PC-3 (cell line): ENCODE data around the gene UGT1A8. TPM values are rescaled to one million over a fixed set of nuclear protein-coding genes. Genes with fewer than 3 reads are reported as not detected.

Experiments used
- ATAC-seq: fragments of 200-7000 bp; cut with Tn5 transposase; 2 replicates; pipeline ENCODE4 v1.9.1; 2020; ENCODE audit warnings: mild to moderate bottlenecking, moderate library complexity
- BruUV-seq: library from RNA; stranded (reverse); fragments of 400-500 nt; replicated peaks from 2 replicates; lab custom pipeline; 2021; lab: Mats Ljungman, UMichigan
- CTCF ChIA-PET: fragments of 300-600 bp; sonication (Branson Sonifier 250); formaldehyde crosslinking; loops from one replicate; lab custom pipeline; 2022; ENCODE audit warnings: antibody characterized with exemption; lab: Charles Lee
- POLR2A ChIA-PET: fragments of 300-600 bp; sonication (Branson Sonifier 250); formaldehyde crosslinking; loops from one replicate; lab custom pipeline; 2022; ENCODE audit warnings: antibody characterized with exemption; ENCODE audit not compliant: unreplicated experiment; lab: Charles Lee
- DNase-seq: peaks from one replicate; pipeline ENCODE4 v3.0.0-alpha.2; 2015
- H2AFZ ChIP-seq: fragments of 300-600 bp; sonication (generic); 2 replicates; pipeline ENCODE4 v1.6.0; 2016; ENCODE audit warnings: antibody characterized with exemption, low read length
- H3F3A ChIP-seq: fragments of 300-600 bp; sonication (generic); one replicate; pipeline ENCODE4 v1.6.0; 2017; ENCODE audit warnings: antibody characterized with exemption, low read length, control low read depth, mild to moderate bottlenecking; ENCODE audit not compliant: unreplicated experiment
- H3K27ac ChIP-seq: fragments of 300-600 bp; sonication (generic); 2 replicates; pipeline ENCODE4 v1.5.1; 2016; ENCODE audit warnings: mild to moderate bottlenecking, low read length
- H3K27me3 ChIP-seq: fragments of 300-600 bp; sonication (generic); 2 replicates; pipeline ENCODE4 v1.6.1; 2016; ENCODE audit warnings: low read length, mixed read lengths
- H3K36me3 ChIP-seq: fragments of 300-600 bp; sonication (generic); 2 replicates; pipeline ENCODE4 v1.6.1; 2016; ENCODE audit warnings: low read depth, mixed run types, low read length, mixed read lengths
- H3K4me1 ChIP-seq: fragments of 300-600 bp; sonication (generic); 2 replicates; pipeline ENCODE4 v1.5.1; 2016; ENCODE audit warnings: low read length; ENCODE audit not compliant: insufficient read depth
- H3K4me2 ChIP-seq: fragments of 300-600 bp; sonication (generic); 2 replicates; pipeline ENCODE4 v1.6.0; 2016; ENCODE audit warnings: low read length
- H3K4me3 ChIP-seq: fragments of 300-600 bp; sonication (generic); 2 replicates; pipeline ENCODE4 v1.5.1; 2016; ENCODE audit warnings: mild to moderate bottlenecking, low read length, mixed read lengths
- H3K79me2 ChIP-seq: fragments of 300-600 bp; sonication (generic); 2 replicates; pipeline ENCODE4 v1.6.1; 2017; ENCODE audit warnings: low read length, mixed read lengths
- H3K9ac ChIP-seq: fragments of 300-600 bp; sonication (generic); 2 replicates; pipeline ENCODE4 v1.6.0; 2016; ENCODE audit warnings: mild to moderate bottlenecking, low read length
- H3K9me2 ChIP-seq: fragments of 300-600 bp; sonication (generic); replicated peaks from 2 replicates; pipeline ENCODE4 v1.6.1; 2016; ENCODE audit warnings: mixed run types, low read length, mixed read lengths
- H3K9me3 ChIP-seq: fragments of 300-600 bp; sonication (generic); 2 replicates; pipeline ENCODE4 v1.6.1; 2016; ENCODE audit warnings: low read length, mixed read lengths
- H4K20me1 ChIP-seq: fragments of 300-600 bp; sonication (generic); 2 replicates; pipeline ENCODE4 v1.6.1; 2016; ENCODE audit warnings: low read length, mixed read lengths
- CTCF ChIP-seq: fragments of 300-600 bp; sonication (generic); conservative IDR thresholded peaks from 2 replicates; pipeline ENCODE4 v1.5.1; 2017; ENCODE audit warnings: antibody characterized with exemption, low read depth, mild to moderate bottlenecking, low read length
- EZH2 ChIP-seq: fragments of 300-600 bp; sonication (generic); IDR thresholded peaks from one replicate; pipeline ENCODE4 v1.6.1; 2017; ENCODE audit warnings: antibody characterized with exemption, mild to moderate bottlenecking, low read length; ENCODE audit not compliant: unreplicated experiment
- EZH2phosphoT487 ChIP-seq: fragments of 300-600 bp; sonication (generic); IDR thresholded peaks from 2 replicates; pipeline ENCODE4 v1.6.1; 2018; ENCODE audit warnings: mild to moderate bottlenecking, antibody characterized with exemption, low read length, borderline replicate concordance
- intact Hi-C: fragments of 100-400 bp; cut with micrococcal nuclease; formaldehyde crosslinking; loops from 2 replicates; pipeline ENCODE4 v1.9.0; 2023
- total RNA-seq: library from RNA; depleted of rRNA; stranded (reverse); fragments of >200 nt; gene quantifications from 2 replicates; pipeline ENCODE4 v1.2.3, GENCODE V29; 2014

UGT1A8 gene
- total RNA-seq, 1 experiment from 2014 or later = not detected

GRCh38 chr2:233789554-233789953 is 172.1 kb downstream of the UGT1A8 start:
- H4K20me1 ChIP-seq = no peaks in the 10 kb centered on the region
- H3K36me3 ChIP-seq = no peaks in the 10 kb centered on the region
- no peak overlapping the region for H3K9ac ChIP-seq
- no peak overlapping the region for H3K27ac ChIP-seq
- H2AFZ ChIP-seq = no peak overlapping the region
- H3K4me3 ChIP-seq = no peak overlapping the region
- CTCF ChIA-PET = no interaction called here
- POLR2A ChIA-PET = no interaction called here
- no TSS peak for BruUV-seq
- H3K27me3 ChIP-seq = no peaks in the 10 kb centered on the region
- no peaks in the 10 kb centered on the region for H3K79me2 ChIP-seq
- no peak for DNase-seq
- TF ChIP-seq EZH2 (no peak), CTCF (no peak), EZH2phosphoT487 (no peak)
- intact Hi-C loops = no loop called here
- H3K9me3 ChIP-seq = no peaks in the 10 kb centered on the region
- ATAC-seq = no peak
- H3K4me1 ChIP-seq = no peaks in the 10 kb centered on the region
- no peak overlapping the region for H3K4me2 ChIP-seq
- H3F3A ChIP-seq = no peaks in the 10 kb centered on the region
- no peaks in the 10 kb centered on the region for H3K9me2 ChIP-seq

GRCh38 chr2:233791151-233791882 is 173.9 kb downstream of the UGT1A8 start:
- Histone ChIP-seq H3K9me2 (no peaks in the 10 kb centered on the region), H3K27me3 (no peaks in the 10 kb centered on the region), H3K9me3 (no peaks in the 10 kb centered on the region), H3K79me2 (no peaks in the 10 kb centered on the region), H4K20me1 (no peaks in the 10 kb centered on the region), H3K4me3 (no peak overlapping the region), H3K4me2 (no peak overlapping the region), H3F3A (no peaks in the 10 kb centered on the region), H3K4me1 (no peaks in the 10 kb centered on the region), H3K36me3 (no peaks in the 10 kb centered on the region), H2AFZ (no peak overlapping the region), H3K9ac (no peak overlapping the region), H3K27ac (no peak overlapping the region)
- POLR2A ChIA-PET = no interaction called here
- ATAC-seq (no peak), DNase-seq (no peak)
- no TSS peak for BruUV-seq
- TF ChIP-seq EZH2 (no peak), EZH2phosphoT487 (no peak), CTCF (no peak)
- intact Hi-C loops = no loop called here
- CTCF ChIA-PET = no interaction called here

GRCh38 chr2:233791883-233792329 is 174.5 kb downstream of the UGT1A8 start:
- H3K9me2 ChIP-seq = no peaks in the 10 kb centered on the region
- ChIA-PET CTCF (no interaction called here), POLR2A (no interaction called here)
- no peak for ATAC-seq
- H2AFZ ChIP-seq = no peak overlapping the region
- H3K27ac ChIP-seq = no peak overlapping the region
- no peaks in the 10 kb centered on the region for H3K36me3 ChIP-seq
- intact Hi-C loops = no loop called here
- no peaks in the 10 kb centered on the region for H3K4me1 ChIP-seq
- H4K20me1 ChIP-seq = no peaks in the 10 kb centered on the region
- H3F3A ChIP-seq = no peaks in the 10 kb centered on the region
- H3K4me2 ChIP-seq = no peak overlapping the region
- H3K27me3 ChIP-seq = no peaks in the 10 kb centered on the region
- no peaks in the 10 kb centered on the region for H3K79me2 ChIP-seq
- no peak overlapping the region for H3K9ac ChIP-seq
- no TSS peak for BruUV-seq
- no peak for DNase-seq
- TF ChIP-seq EZH2 (no peak), EZH2phosphoT487 (no peak), CTCF (no peak)
- no peaks in the 10 kb centered on the region for H3K9me3 ChIP-seq
- H3K4me3 ChIP-seq = no peak overlapping the region
